Breast epithelium (tissue), 3 donors: Measurements from ENCODE around the gene KSR2.

Experiments used
- POLR2A ChIP-seq: fragments of 450-650 bp; IDR thresholded peaks from one replicate; pipeline ENCODE4 v1.6.1; 2016; ENCODE audit warnings: antibody characterized with exemption, mild to moderate bottlenecking, moderate library complexity
- POLR2AphosphoS5 ChIP-seq, 3 donors: sonication (generic); formaldehyde crosslinking; IDR thresholded peaks; one replicate each; pipeline ENCODE4 v1.6.1; 2017; ENCODE audit warnings: antibody characterized with exemption in 3 of 3
- TF ChIP-seq, protein P1 (sequence below), 3 donors: fragments of 450-650 bp; IDR thresholded peaks; one replicate each; pipeline ENCODE4 v1.5.1; 2016 to 2017; ENCODE audit warnings: antibody characterized with exemption in 3 of 3, mild to moderate bottlenecking in 3 of 3, moderate library complexity in 3 of 3

DNA sequence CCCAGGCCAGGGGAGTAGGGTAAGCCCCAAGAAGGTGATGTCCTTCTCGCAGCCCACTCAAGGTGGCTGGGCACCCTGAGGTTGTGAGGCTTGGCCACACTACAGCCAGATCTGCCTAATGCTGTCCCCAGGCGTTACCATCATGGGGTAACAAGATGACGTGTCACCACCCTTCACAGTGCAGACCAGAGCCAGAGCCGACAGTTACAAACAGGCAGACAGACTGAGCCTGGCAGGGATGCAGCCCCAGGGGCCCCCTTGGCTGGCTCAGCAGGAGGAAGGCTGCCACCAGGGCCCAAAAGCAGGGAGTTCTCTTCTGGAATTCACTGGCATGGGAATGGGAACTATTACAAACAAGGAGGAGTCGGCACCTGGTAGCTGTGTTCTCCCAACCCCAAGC lies 304.6 kb downstream of the KSR2 start:
- TF ChIP-seq, protein P1, sequence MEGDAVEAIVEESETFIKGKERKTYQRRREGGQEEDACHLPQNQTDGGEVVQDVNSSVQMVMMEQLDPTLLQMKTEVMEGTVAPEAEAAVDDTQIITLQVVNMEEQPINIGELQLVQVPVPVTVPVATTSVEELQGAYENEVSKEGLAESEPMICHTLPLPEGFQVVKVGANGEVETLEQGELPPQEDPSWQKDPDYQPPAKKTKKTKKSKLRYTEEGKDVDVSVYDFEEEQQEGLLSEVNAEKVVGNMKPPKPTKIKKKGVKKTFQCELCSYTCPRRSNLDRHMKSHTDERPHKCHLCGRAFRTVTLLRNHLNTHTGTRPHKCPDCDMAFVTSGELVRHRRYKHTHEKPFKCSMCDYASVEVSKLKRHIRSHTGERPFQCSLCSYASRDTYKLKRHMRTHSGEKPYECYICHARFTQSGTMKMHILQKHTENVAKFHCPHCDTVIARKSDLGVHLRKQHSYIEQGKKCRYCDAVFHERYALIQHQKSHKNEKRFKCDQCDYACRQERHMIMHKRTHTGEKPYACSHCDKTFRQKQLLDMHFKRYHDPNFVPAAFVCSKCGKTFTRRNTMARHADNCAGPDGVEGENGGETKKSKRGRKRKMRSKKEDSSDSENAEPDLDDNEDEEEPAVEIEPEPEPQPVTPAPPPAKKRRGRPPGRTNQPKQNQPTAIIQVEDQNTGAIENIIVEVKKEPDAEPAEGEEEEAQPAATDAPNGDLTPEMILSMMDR (IDR thresholded peaks at IDR 0.05) = no peak
- TF ChIP-seq POLR2A (no peak), POLR2AphosphoS5 (IDR thresholded peaks at IDR 0.05) (no peak)
